NCI-H345 (cell line): ENCODE data around the gene POTEG.
"Not testable (repeated sequence)": the region's sequence is repeated elsewhere in the genome, so short reads cannot be mapped to it uniquely, and the experiment has no call there.

ENCODE experiments used
- DNase-seq: peaks from one replicate; lab custom pipeline; 2025; lab: John Stamatoyannopoulos, UW

Gene POTEG

GRCh38 chr14:19372813-19373500 lies 61.2 kb downstream of the POTEG start:
- not testable (repeated sequence) for DNase-seq

- DNase-seq = not testable (repeated sequence)
Measured at GRCh38 chr14:19371767-19372166, 62.4 kb downstream of the POTEG start.

- DNase-seq = not testable (repeated sequence)
Measured at GRCh38 chr14:19362803-19363202, 71.3 kb downstream of the POTEG start.

GRCh38 chr14:19362323-19362722 lies 71.8 kb downstream of the POTEG start:
- DNase-seq = not testable (repeated sequence)

- not testable (repeated sequence) for DNase-seq
Measured at GRCh38 chr14:19361636-19362253, 72.4 kb downstream of the POTEG start.

GRCh38 chr14:19360937-19361635 lies 73.1 kb downstream of the POTEG start:
- not testable (repeated sequence) for DNase-seq
